ENCODE results near the gene C1QTNF6.

C1QTNF6 gene

DNA sequence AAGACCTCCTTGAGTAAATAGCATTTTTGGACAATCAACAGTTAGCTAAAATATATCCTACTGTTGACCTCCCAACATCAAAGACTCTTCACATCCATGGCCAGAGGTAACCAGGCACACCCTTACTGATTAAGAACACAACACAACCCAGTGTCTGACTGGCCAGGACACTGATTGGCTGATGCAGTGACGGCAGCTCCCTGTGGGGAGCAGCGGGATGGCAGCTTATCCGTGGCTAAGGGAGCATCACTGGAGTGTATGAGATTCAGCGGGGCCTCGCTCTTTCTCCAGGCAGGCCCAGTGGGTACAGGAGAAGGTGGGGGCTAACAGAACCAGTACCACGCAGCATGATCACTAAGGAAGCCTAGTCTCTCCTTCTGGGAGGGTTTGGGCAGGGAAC, 28.0 kb downstream of the C1QTNF6 start:
- no peak for DNase-seq

DNA sequence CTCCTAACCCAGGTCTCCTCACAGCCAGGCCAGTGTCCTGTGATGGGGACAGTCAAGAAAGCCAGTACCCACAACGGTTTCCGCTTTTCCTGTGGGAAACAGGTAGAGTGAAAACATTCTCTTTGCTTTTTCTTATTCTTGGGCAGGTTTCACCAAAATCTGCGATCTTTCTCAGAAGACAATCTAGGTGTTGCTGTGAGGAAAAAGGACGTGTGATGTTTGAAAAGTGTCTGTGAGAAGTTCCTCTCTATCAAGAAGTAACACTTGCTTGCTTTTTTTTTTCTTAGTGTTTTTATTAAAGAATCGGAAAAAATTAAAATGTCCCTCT, 29.1 kb downstream of the C1QTNF6 start:
- no peak for DNase-seq

DNA sequence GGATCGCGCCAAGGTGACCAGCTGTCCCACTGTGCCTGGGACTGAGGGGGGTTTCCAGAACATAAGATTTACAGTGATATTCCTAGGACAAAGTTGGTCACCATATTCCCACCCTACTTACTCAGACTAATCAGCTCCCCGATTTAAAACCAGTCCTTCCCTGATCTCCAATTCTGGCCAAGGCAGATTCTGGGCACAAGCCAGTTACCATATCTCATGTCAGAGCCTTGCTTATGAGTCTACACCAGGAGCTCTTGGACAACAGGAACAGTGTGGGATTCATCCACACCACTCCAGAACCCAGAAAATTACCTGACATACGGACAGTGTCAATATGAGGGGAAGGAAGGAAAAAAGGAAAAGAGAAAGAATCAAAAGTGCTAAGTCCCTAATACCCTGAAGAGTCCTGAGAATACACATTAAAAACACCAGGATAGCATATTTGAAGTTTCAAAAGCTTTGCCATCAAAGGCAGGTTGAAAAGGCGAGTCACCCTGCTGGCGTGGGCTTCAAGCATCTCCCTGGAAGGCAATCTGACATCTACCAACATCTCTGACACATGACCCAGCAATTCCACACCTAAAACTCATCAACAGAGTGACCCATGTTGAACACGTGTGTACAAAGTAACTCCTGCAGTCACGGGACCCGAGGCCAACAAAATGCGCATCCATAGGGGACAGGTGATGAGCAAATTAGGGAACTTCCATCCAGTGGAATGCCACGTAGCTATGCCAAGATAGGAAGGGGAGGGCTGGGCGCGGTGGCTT, 30.3 kb downstream of the C1QTNF6 start:
- DNase-seq: no peak

DNA sequence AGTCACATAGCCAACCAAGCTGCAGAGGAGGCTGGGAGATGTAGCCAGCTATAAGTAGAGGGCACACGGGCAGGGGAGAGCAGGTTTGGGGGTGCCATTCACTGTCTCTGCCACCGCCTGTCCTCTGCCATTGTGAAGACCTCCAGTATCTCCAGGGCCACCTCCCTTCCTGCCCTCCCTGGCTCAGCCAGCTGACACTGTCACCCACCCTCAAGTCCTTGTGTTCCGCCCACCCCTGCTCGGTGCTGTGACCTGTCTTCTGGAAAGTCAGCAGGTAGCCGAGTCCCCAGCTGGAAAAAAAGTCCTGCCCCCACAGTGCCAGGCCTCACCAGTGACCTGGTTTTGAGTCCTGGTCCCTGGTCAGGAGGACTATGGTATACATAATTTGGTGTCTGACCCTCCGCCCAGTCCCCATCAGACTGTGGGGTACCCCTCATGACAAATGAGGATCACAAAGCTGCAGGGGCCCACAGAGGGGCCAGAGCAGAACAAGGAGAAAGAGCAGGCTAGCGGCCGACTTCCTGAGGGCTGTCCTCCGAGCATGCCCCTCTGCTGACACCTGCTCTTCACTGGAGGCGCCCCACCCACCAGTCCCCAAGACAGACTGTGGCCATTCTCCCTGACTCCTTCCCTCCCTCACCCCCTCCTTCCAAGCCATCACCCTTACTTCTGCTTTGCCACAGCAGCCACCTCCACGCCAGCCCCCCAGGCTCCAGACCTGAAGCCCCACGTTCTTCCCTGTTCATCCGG, 31.2 kb downstream of the C1QTNF6 start:
- DNase-seq: no peak

- DNase-seq: no peak
These were observed 32.1 kb downstream of the C1QTNF6 start for GRCh38 chr22:37155971-37156370.

DNA sequence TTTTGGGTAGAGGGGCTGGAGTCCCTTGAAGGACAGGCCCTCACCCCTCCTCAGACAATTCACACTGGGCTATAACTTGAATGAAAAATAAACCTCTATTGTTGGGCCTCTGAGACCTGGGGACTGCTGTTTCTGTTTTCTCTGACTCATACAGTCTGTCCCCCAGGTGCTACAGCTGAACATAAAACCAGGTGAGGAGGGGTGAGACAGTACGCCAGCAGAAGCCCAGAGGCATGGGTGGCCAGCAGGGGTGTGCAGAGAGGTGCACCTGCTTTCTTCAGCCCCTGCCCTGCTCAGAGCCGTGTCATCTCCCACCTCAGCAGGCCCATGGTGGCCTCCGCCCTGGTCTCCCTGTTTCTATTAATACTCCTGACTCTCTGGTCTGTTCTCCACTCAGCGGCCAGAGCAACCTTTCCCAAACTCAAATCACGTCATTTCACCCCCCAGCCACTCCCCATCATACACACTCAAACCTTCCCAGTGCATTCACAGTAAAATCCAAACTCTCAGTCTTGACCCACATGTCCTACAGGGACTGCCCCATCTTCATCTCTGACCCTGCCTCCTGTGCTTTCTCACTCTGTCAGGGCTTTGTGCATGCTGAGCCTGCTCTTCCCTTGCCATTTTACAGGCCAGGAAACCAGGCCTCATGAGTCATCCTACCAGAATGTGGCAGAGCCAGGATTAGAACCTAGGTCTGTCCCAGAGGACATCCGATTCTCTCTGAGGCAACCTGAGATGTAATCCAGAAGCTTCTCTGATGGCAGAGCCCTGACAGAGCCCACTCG, 32.9 kb downstream of the C1QTNF6 start:
- DNase-seq: no peak

GRCh38 chr22:37153901-37154300, 34.1 kb downstream of the C1QTNF6 start:
- DNase-seq: no peak

- DNase-seq: no peak
These were observed 36.6 kb downstream of the C1QTNF6 start for GRCh38 chr22:37151401-37151800.

- DNase-seq: no peak
These were observed 37.3 kb downstream of the C1QTNF6 start for GRCh38 chr22:37150701-37151100.

DNA sequence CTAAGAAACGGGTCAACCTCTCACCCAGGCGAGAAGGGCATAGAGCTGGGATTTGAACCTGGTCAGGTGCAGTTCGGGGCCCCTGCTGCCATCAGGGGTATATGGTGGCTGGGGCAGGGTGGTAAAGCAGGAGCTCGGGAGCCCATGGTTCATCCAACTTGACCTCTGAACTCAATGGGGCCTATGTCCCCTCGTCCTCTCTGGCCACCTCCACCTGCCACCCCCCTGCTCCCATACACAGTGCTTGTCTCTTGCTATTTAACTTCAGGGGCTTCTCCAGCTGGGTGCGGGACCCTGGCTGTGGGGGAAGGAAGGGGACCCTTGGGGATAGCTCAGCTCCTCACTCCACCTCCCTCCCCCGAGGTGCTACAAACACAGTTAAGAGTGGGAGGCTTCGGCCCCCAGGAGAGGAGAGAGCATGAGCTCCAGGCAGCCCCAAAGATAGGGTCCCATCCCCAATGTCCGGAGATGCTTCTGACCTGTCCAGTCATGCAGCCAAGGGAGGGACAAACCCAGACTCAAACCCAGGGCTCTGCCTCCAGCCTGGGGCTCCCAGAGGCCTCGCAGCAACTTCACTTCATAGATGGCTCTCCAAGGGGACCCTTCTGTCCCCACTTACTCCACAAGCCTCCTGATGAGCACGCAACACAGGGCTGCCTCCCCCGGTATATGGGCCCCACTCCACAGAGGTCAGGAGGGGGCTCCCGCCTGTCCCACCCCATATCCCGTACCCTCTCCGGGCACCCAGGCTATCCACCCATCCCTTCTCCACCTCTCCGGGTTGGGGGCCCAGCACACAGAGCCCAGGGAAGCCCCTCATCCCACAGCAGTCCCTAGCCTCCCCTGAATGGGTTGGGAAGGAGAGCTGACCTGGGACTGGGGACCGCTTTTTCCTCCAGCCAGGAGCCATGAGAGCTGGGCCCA, 39.0 kb downstream of the C1QTNF6 start:
- DNase-seq: no peak

DNA sequence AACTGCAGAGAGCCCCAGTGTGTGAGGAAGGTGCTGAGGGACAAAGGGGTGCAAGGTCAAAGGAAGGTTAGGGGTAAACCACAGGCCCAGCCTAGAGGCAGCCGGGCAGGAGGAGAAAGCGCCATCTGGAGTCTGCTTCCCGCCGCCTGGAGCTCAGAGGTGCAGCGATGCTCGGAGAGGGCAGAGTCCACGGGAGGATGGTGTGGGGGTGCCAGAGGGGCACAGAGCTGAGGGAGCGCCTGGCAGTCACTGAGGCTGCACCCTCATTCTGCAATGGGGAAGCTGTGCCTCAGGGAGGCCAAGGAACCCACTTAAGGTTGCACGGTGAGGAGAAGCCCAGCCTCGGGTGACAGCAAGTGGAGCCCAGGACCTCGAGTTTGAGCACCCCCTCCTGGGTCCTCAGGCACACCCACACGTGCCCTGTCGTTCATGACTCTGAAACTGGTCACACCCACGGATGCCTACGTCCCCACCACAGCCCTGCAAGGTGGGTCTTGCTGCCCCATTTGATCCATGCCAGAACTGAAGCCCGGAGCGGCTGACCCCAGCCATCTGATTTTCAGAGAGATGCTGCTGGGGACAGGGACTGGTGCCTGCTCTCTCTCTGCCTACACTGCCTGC, 39.9 kb downstream of the C1QTNF6 start:
- no peak for DNase-seq

DNA sequence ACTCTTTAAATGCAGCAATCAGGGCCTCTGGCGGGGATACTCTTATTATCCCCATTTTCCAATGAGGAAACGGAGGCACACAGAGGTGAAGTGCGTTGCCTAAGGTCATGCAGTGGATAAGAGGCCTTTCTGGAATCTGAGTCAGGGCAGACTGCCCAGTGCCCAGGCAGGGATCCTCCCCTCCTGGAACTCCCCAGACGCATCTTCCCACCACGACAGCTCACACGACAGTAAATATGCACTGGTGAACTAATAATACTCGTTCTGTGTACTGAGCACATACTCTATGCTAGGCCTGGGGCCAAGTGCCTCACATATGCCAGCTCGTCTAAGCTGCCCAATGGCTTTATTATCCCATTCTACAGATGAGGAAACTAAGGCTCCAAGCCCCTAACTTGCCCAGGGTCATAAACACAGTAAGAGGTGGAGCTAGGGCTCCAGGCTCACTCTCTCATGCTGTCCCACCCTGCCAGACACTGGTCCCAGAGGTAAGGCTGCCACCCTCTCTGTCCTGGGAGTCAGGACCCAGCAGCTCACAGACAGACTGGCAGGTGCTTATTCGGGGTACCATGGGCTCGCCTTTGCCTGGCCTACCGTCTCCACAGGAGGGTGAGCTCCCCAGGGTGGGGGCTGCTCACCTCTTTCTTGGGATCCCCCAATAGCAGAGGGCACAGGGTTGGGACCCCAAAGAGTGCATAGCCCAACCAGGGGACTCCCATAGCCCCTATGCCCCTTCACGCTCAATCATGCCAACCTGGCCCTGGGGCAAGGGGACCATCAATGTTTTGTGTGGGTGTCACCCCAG, 40.7 kb downstream of the C1QTNF6 start:
- no peak for DNase-seq

GRCh38 chr22:37146507-37147180, 41.4 kb downstream of the C1QTNF6 start:
- DNase-seq: no peak

DNA sequence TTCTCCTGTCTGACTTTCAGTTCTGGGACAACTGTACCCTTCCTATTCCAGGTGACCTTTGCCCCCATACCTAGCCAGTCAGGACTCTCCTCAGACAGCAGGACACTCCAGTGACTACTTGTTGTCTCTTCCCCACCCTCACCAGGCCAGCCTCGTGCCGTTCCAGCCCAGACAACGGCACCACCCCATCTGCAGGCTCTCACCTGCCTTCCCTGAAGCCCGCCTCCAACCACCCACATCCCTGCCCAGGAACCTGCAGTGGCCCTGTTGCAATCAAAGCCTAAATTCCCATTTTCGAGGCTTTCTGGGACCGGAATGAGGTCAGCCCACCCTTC, 42.0 kb downstream of the C1QTNF6 start:
- no peak for DNase-seq

- DNase-seq: no peak
These were observed 42.6 kb downstream of the C1QTNF6 start for GRCh38 chr22:37145180-37146050.

DNA sequence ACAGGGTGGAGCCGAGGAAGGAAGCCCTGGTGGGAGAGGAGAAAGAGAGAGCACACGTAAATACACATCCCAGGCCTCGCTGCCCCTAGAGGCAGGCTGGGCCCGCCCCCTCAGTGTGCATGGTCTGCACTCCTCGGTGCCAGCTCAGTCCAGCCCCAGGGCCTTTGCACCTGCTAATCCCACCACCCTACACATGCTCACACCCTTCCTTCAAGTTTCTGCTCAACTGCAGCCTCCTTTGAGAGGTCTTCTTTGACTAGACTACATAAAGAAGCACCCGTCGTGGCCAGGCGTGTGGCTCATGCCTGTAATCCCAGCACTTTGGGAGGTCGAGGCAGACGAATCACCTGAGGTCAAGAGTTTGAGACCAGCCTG, 43.9 kb downstream of the C1QTNF6 start:
- no peak for DNase-seq

DNA sequence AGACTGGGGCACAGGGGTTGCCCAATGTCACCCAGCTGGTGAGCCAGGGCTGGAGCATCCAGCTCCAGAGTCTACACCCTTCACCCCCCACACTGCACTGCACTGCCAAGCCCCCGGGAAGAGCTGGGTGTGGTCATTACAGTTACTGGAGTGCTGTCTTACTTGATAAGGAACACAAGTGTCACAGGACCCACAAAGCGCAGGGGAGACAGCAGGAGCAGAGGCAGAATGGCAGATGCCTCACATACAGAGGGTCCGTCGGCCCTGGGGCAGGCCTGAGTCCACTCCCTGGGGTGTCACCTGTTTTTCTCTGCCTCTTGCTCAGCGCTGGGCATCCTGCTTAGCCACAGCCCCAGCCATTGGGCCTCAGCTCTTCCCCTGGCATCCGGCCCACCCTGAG, 46.1 kb downstream of the C1QTNF6 start:
- no peak for DNase-seq

GRCh38 chr22:37141476-37141875, 46.6 kb downstream of the C1QTNF6 start:
- no peak for DNase-seq

- no peak for DNase-seq
These were observed 47.2 kb downstream of the C1QTNF6 start for GRCh38 chr22:37140686-37141323.
